ENCODE measurements around the gene RNF175. TPM values are rescaled to one million over a fixed set of nuclear protein-coding genes. Genes with fewer than 3 reads are reported as not detected.
A peak's percentile ranks its signal among the peaks of the same experiment; 100 is the strongest.

The RNF175 gene
- total RNA-seq, 6 donors from 2014 or later: not detected

DNA sequence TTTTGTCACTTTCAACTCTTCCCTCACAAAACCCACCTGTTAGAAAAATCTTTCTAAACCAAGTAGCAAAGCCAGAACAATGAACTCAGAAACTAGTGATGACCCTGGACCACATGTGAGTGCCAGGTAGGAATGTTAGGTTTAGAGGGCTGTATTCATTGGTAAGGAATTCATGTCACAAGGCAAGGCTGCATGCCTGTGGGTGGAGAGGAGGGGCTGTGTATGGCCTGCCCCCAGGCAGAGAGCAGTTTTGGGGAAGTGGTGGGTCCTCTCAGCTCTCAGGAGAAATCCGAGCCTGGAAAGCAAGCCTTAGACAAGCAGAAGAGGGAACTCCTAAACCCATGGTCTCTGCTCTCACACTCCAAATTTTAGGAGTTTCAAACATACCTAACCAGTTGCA lies 2.4 kb downstream of the RNF175 start:
- DNase-seq: no peak
- Histone ChIP-seq H3K27me3 (peaks cover 0 to 17% (median 7%) of the 10 kb centered on the region in 4 donors), H3K27ac (no peak overlapping the region), H3K4me1 (peaks cover 9 to 13% (median 10%) of the 10 kb centered on the region in 4 donors), H3K4me3 (no peak overlapping the region), H3K36me3 (no peaks in the 10 kb centered on the region), H3K9me3 (no peaks in the 10 kb centered on the region)
- TF ChIP-seq POLR2A (IDR thresholded peaks at IDR 0.05) (no peak), CTCF (IDR thresholded peaks at IDR 0.05) (no peak), EP300 (IDR thresholded peaks at IDR 0.05) (no peak), POLR2AphosphoS5 (IDR thresholded peaks at IDR 0.05) (no peak)
- ATAC-seq (ENCODE audit: low FRiP score in 2 of 2): peak in 1 of 2 donors; percentile 37
- WGBS, 2 donors: 71% methylated on average over 1 of the region's 1 CpG; no CpG with 5 or more reads in 1 of the 2 donors

- 70 to 71% methylated on average over 2 of the region's 2 CpGs for WGBS, 2 donors
- ATAC-seq (ENCODE audit: low FRiP score in 2 of 2): no peak
Observed at GRCh38 chr4:153755186-153755585, 4.6 kb downstream of the RNF175 start.

DNA sequence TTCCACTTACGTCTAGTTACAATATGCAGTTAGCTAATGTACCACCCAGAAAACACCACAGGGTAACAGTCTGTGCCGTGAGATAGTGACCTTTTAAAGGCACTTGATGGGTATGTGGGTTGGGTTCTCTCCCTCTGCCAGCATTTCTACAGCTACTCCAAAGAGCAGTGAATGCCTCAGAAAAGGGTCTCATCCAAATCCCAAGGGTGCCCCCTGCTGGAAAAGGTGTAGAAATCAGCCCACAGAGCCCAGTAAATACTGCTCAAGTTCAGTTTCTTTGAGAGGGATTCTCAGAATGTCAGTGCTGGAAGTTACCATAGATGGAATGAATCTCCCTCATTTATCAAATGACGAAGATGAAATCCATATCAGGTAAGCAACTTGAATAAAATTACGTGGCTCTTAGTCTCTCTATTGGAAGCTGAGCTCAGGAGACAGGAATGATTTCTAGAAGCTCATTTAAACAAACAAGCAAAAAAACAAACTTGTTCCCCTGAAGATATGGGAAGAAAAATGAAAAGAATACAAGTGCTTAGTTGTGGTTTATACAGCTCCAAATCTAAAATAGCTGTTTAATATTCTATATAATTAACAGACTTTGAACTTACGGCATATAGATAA lies 9.5 kb downstream of the RNF175 start:
- Histone ChIP-seq H3K27ac (no peak overlapping the region), H3K27me3 (no peaks in the 10 kb centered on the region), H3K9me3 (no peaks in the 10 kb centered on the region), H3K36me3 (no peaks in the 10 kb centered on the region), H3K4me3 (no peak overlapping the region), H3K4me1 (peaks cover 0 to 6% (median 0%) of the 10 kb centered on the region in 4 donors)
- DNase-seq (peak in 1 of 2 donors; percentile 70), ATAC-seq (ENCODE audit: low FRiP score in 2 of 2) (peak; percentile 81 to 88)
- 31 to 38% methylated on average over 5 of the region's 5 CpGs for WGBS, 2 donors
- TF ChIP-seq EP300 (IDR thresholded peaks at IDR 0.05) (no peak), POLR2A (IDR thresholded peaks at IDR 0.05) (no peak), POLR2AphosphoS5 (IDR thresholded peaks at IDR 0.05) (no peak), CTCF (IDR thresholded peaks at IDR 0.05) (peak; percentile 42 to 81 (median 71))

More at GRCh38 chr4:153755186-153755585, 4.6 kb downstream of the RNF175 start:
- Histone ChIP-seq H3K4me3 (no peak overlapping the region), H3K27ac (no peak overlapping the region), H3K36me3 (no peaks in the 10 kb centered on the region), H3K4me1 (peaks cover 9 to 13% (median 10%) of the 10 kb centered on the region in 4 donors), H3K9me3 (no peaks in the 10 kb centered on the region), H3K27me3 (peaks cover 0 to 14% (median 6%) of the 10 kb centered on the region in 4 donors)
- TF ChIP-seq CTCF (IDR thresholded peaks at IDR 0.05) (no peak), POLR2AphosphoS5 (IDR thresholded peaks at IDR 0.05) (no peak), POLR2A (IDR thresholded peaks at IDR 0.05) (no peak), EP300 (IDR thresholded peaks at IDR 0.05) (no peak)
- no peak for DNase-seq

DNA sequence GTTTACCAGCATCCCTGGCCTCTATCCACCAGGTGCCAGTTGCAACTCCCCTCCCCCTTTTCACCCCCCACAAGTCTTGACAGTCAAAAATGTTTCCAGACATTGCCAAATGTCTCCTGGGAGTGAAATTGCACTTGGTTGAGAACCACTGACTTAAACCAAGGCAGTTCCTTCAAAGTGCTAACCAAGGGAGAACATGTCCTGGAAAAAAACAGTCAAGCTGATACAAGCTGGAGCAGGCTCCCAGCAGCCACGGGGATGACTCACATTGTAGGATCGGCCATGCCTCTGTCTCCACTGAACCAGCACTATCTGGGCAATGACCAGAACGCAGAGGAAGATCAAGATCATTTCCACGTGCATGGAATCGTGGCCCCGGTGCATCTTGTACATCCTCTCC lies 11.4 kb downstream of the RNF175 start:
- peak overlapping the region in 1 of 4 donors; percentile 10 for H3K27ac ChIP-seq
- DNase-seq: peak in 1 of 2 donors; percentile 55
- TF ChIP-seq POLR2A (IDR thresholded peaks at IDR 0.05) (no peak), EP300 (IDR thresholded peaks at IDR 0.05) (no peak), CTCF (IDR thresholded peaks at IDR 0.05) (no peak), POLR2AphosphoS5 (IDR thresholded peaks at IDR 0.05) (no peak)
- no peaks in the 10 kb centered on the region for H3K36me3 ChIP-seq
- 77 to 78% methylated on average over 6 of the region's 6 CpGs for WGBS, 2 donors
- peaks cover 0 to 6% (median 0%) of the 10 kb centered on the region in 4 donors for H3K4me1 ChIP-seq
- no peaks in the 10 kb centered on the region for H3K9me3 ChIP-seq
- H3K4me3 ChIP-seq: no peak overlapping the region
- ATAC-seq (ENCODE audit: low FRiP score in 2 of 2): peak in 1 of 2 donors; percentile 78
- H3K27me3 ChIP-seq: no peaks in the 10 kb centered on the region

Data from upper lobe of left lung (tissue), 6 donors.